ENCODE measurements around the gene ARHGEF10L. TPM values are rescaled to one million over a fixed set of nuclear protein-coding genes. Genes with fewer than 3 reads are reported as not detected.

ARHGEF10L gene
- total and polyA plus RNA-seq, 4 donors, result 15.0 to 43.4 (median 24.3) TPM

DNA sequence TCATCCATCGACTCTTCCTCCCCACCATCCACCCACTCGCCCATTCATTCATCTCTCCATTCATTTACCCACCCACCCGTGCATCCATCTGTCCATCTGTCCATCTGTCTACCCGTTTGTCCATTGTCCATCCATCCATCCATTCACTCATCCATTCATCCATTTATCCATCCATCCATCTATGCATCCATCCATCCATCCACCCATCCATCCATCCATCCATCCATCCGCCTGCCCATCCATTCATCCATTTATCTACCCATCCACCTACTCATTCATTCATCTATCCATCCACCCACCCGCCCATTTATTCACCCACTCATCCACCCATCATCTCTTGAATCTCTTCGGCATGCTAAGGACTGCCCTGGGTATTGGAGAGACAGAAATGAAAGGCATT lies 18.5 kb downstream of the ARHGEF10L start:
- ATAC-seq (ENCODE audit: insufficient read depth, low FRiP score) (no peak), DNase-seq (no peak)
- Histone ChIP-seq H3K4me3 (no peak overlapping the region), H3K27ac (ENCODE audit: low read depth in 1 of 2, low read length in 1 of 2) (no peak overlapping the region), H3K9me3 (ENCODE audit: control insufficient read depth in 4 of 4, insufficient read depth in 3 of 4, low read length in 3 of 4) (no peaks in the 10 kb centered on the region), H3K9ac (ENCODE audit: insufficient read depth in 1 of 2, low read length in 2 of 2) (no peak overlapping the region), H3K36me3 (ENCODE audit: control insufficient read depth in 4 of 4, insufficient read depth in 4 of 4, low read length in 4 of 4) (no peaks in the 10 kb centered on the region), H3K4me1 (ENCODE audit: control insufficient read depth in 5 of 5, insufficient read depth in 5 of 5, low read length in 5 of 5) (peaks cover 0 to 8% (median 2%) of the 10 kb centered on the region in 5 donors), H3K27me3 (ENCODE audit: control insufficient read depth in 3 of 3, insufficient read depth in 3 of 3, low read length in 2 of 3) (no peaks in the 10 kb centered on the region)
- whole genome bisulfite sequencing, 2 donors, result 89 to 92% methylated on average over 7 of the region's 7 CpGs
- TF ChIP-seq, protein P1, sequence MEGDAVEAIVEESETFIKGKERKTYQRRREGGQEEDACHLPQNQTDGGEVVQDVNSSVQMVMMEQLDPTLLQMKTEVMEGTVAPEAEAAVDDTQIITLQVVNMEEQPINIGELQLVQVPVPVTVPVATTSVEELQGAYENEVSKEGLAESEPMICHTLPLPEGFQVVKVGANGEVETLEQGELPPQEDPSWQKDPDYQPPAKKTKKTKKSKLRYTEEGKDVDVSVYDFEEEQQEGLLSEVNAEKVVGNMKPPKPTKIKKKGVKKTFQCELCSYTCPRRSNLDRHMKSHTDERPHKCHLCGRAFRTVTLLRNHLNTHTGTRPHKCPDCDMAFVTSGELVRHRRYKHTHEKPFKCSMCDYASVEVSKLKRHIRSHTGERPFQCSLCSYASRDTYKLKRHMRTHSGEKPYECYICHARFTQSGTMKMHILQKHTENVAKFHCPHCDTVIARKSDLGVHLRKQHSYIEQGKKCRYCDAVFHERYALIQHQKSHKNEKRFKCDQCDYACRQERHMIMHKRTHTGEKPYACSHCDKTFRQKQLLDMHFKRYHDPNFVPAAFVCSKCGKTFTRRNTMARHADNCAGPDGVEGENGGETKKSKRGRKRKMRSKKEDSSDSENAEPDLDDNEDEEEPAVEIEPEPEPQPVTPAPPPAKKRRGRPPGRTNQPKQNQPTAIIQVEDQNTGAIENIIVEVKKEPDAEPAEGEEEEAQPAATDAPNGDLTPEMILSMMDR (IDR thresholded peaks at IDR 0.05; ENCODE audit: control extremely low read depth, extremely low read depth), result no peak

DNA sequence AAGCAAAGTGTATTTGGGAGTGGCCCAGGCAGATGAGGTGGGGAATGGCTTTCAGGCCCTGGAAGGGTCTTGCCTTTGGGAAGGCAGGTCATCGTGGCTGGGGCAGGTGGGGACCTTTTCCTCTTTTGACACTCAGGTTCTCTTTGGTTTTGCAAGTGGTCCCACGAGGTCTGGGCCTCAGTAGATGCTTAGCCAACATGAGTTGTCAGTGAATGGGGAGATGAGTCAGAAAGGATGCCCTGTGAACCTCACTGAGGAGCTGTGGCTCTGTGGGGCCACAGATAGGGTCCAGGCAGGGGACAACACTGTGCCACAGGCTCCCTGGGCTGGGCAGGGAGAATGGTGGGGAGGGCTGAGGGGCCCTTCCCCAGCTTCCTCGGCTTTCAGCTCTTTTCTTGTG lies 19.0 kb downstream of the ARHGEF10L start:
- DNase-seq (no peak), ATAC-seq (ENCODE audit: insufficient read depth, low FRiP score) (no peak)
- Histone ChIP-seq H3K4me1 (ENCODE audit: control insufficient read depth in 5 of 5, insufficient read depth in 5 of 5, low read length in 5 of 5) (peaks cover 0 to 8% (median 2%) of the 10 kb centered on the region in 5 donors), H3K9ac (ENCODE audit: insufficient read depth in 1 of 2, low read length in 2 of 2) (no peak overlapping the region), H3K9me3 (ENCODE audit: control insufficient read depth in 4 of 4, insufficient read depth in 3 of 4, low read length in 3 of 4) (no peaks in the 10 kb centered on the region), H3K4me3 (no peak overlapping the region), H3K27me3 (ENCODE audit: control insufficient read depth in 3 of 3, insufficient read depth in 3 of 3, low read length in 2 of 3) (no peaks in the 10 kb centered on the region), H3K27ac (ENCODE audit: low read depth in 1 of 2, low read length in 1 of 2) (no peak overlapping the region), H3K36me3 (ENCODE audit: control insufficient read depth in 4 of 4, insufficient read depth in 4 of 4, low read length in 4 of 4) (no peaks in the 10 kb centered on the region)
- WGBS, 2 donors, result 60 to 68% methylated on average over 3 of the region's 3 CpGs
- TF ChIP-seq, protein P1 (IDR thresholded peaks at IDR 0.05; ENCODE audit: control extremely low read depth, extremely low read depth), result no peak

DNA sequence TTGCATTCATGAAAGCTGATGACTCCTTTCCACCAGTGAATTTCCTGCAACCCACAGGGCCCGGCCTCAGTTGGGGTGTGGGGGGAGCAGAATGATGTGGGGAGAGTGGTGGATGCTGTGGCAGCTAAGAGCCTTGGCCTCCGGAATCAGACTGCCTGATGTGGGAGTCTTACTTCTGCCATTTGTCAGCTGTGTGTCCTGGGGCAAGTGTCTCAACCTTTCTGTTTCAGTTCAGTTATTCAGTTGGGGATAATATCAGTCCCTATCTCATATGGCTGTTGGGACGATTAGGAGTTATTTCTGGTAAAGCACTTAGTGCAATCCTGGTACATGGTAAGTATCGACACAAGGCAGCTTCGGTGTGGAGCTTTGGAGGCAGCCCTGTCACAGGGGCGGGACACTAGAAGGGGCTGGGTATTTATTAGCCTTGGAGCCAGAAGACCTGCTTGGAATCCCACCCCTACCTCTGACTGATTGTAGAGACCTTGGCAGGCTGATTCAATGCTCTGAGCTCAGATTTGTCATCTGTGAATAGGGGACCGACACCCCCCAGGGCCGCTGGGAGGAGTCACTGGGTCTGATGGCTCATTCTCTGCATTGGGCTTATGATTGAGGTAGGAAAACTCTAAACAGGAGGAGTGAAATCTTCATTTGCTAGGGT lies 19.6 kb downstream of the ARHGEF10L start:
- H3K27ac ChIP-seq (ENCODE audit: low read depth in 1 of 2, low read length in 1 of 2), result no peak overlapping the region
- H3K4me1 ChIP-seq (ENCODE audit: control insufficient read depth in 5 of 5, insufficient read depth in 5 of 5, low read length in 5 of 5), result peaks cover 0 to 8% (median 2%) of the 10 kb centered on the region in 5 donors
- H3K27me3 ChIP-seq (ENCODE audit: control insufficient read depth in 3 of 3, insufficient read depth in 3 of 3, low read length in 2 of 3), result no peaks in the 10 kb centered on the region
- no peak overlapping the region for H3K4me3 ChIP-seq
- H3K36me3 ChIP-seq (ENCODE audit: control insufficient read depth in 4 of 4, insufficient read depth in 4 of 4, low read length in 4 of 4), result no peaks in the 10 kb centered on the region
- no peak for ATAC-seq (ENCODE audit: insufficient read depth, low FRiP score)
- DNase-seq, result no peak
- WGBS, 2 donors, result 87 to 88% methylated on average over 8 of the region's 8 CpGs
- no peak overlapping the region for H3K9ac ChIP-seq (ENCODE audit: insufficient read depth in 1 of 2, low read length in 2 of 2)
- H3K9me3 ChIP-seq (ENCODE audit: control insufficient read depth in 4 of 4, insufficient read depth in 3 of 4, low read length in 3 of 4), result no peaks in the 10 kb centered on the region
- TF ChIP-seq, protein P1 (IDR thresholded peaks at IDR 0.05; ENCODE audit: control extremely low read depth, extremely low read depth), result no peak

All from lung (tissue), 12 donors.